Activated CD4-positive, alpha-beta T cell treated with anti-CD3 and anti-CD28 coated beads, Interleukin-2, amount 50 U/mL, for 16 hours (primary cell): Measurements from ENCODE around the gene HOXC10.

Experiments
- DNase-seq: peaks from one replicate; pipeline ENCODE4 v3.0.0-alpha.2; 2020

HOXC10 gene

DNA sequence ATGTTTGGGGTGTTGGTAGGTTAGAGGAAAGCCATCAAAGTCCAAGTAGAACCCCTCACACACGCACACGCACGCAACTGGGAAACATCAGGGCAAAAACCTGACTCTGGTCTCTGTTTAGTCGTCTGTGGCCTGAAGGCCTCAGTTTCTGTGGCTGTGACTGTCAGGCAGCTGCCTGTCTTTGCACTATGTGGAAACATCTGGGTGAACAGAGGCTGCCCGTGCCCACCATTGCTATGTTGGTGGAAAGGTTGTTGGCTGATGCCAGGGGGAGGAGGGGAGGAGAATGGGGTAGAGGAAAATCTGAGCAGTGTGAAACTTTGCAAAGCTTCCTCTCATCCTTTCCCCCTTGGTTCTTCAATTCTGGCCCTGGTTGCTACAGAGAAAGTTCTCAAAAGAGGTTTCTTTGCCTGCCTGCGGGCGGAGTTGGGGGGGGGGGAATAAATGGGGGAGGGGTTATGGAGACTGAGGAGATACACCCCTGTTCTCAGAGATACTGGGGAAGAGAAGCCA lies 7.5 kb downstream of the HOXC10 start:
- DNase-seq: no peak

DNA sequence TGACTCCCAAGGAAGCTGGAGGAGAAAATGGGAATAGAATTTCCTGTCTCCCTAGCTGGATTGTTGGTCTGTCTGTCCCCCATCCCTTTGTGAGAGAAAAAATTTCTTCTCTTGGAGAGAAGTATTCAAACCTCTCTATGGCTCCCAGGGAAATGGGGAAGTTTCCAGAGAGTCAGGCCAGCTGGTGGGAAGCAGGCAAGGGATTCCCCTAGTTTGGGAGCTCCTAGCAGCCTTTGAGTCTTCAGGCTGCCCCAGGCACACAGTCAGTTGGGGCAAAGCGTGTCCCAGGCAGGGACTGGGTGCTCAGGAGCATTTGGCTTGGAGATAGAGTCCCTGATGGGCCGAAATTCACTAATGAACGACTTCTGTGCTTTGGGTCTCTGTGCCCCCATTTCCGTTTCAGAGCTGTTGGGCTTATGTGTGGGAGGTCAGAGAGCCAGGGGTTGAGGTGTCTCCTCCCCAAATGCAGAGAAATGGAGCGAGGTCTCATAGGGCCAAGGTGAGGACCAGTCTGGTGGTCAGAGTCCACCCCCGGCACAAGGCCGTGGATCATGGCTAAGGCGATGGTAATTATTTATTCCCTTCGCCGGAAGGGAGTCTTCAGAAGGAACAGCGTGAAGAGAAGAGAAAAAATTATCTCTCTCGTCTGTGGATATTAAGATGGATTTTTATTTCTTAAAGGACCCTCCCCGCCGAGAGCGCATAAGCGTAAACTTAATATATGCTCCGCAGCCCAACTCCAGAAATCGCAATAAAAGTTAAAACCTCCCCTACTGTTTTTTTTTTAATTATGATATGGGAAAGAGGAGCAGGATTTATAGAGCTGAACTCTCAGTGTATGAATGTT lies 8.4 kb downstream of the HOXC10 start:
- DNase-seq: no peak

DNA sequence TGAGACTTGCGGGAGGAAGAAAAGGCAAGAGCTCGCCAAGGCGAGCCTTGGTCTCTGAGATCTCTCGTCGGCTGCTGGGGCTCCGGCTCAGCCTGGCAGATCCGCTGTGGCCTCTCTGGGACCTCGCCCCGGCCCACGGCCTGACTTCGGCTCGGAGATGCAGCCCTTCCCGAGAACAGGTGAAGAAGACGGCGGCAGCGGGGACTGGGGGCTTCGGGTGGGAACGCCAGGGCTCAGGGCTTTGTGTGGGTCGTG lies 9.0 kb downstream of the HOXC10 start:
- no peak for DNase-seq

DNA sequence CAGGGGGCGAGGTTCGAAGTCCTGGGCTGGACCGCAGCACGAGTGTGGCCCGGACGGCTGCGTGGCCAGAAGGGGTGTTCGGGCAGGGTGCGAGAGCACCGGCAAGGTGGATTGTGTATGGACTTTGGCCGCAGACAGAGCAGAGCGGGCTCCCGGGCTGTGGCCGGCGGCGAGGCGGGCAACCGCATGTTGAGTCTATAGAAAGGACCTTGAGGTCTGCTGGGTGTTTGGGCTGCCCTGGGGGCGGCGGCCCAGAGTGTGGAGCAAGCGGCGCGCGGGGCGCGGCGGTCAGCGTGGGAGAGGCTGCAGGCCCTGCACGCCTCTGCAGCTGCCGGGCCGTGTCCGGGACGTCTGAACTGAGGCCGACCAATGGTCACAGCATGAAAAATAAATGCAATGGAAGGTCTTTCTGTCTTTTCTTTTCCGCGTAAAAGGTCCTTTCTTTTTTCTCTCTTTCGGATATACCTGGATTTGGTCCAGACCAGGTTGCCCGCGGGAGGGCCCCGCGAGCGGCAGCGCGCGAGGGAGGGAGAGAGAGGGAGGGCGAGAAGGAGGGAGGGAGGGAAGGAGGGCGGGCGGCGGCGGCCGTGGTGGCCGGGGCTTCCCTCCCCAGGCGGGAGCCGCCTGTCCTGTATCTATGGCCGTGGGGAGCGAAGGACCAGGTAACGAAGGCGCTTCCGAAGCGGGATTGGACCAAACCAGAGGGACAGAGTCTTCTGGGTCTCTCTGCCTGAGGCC lies 9.5 kb downstream of the HOXC10 start:
- DNase-seq: no peak

DNA sequence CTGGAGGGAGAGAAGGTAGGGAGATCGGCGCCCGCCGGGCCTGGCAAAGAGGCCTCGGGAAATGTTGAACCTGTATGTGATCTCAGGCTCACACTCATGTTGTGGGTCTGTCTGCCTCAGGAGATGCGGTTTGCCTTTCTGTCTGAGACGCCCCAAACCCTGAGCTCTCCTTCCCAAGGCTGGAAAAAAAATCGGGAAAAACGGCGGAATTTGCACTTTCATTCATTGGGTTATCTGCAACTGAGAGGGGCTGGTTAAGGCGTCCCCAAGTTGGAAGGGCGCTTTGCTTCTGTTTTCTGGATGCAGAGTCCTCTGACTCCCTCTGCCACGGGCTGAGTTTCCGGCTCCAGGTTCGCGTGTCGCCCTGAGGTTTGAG lies 10.0 kb downstream of the HOXC10 start:
- DNase-seq: no peak

DNA sequence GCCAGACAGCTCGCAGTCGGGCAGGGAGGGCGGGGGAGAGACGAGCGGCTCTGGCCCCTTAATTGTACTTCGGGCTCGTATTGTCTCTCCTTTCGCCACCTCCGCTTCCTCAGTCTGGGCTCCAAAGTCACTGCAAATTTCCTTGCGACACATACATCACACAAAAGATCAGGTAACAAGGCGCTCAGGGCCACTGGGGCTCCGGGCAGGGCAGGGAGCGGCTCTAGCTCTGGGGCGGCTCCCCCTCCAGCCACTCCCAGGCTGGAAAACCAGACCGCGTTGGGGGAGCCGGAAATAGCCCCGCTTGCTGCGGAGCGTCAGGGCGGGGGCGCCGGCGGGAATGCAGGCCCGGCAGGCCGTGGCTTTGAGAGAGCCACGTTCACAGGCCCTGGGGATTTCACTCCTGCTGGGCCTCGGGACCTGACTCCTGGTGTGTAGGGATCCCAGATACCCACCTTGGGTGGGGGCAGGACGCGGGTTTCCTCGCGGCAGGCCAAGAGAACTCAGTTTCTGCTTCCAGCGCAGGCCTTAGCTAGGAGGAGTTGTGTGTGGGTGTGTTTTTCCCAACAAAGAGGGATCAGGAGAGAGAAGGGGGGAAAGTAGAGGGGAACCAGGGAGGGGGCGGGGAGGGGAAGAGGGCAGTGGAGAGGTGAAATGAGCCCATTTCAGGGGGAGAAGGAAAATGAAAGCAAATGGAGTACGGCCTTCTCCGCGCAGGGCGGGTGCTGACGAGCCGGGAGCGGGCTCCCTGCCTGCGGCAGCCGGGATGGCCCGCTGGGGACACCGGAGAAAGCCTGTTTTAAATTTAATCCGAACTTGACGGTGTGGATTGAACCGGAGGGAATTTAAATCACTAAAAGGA lies 10.7 kb downstream of the HOXC10 start:
- DNase-seq: no peak

DNA sequence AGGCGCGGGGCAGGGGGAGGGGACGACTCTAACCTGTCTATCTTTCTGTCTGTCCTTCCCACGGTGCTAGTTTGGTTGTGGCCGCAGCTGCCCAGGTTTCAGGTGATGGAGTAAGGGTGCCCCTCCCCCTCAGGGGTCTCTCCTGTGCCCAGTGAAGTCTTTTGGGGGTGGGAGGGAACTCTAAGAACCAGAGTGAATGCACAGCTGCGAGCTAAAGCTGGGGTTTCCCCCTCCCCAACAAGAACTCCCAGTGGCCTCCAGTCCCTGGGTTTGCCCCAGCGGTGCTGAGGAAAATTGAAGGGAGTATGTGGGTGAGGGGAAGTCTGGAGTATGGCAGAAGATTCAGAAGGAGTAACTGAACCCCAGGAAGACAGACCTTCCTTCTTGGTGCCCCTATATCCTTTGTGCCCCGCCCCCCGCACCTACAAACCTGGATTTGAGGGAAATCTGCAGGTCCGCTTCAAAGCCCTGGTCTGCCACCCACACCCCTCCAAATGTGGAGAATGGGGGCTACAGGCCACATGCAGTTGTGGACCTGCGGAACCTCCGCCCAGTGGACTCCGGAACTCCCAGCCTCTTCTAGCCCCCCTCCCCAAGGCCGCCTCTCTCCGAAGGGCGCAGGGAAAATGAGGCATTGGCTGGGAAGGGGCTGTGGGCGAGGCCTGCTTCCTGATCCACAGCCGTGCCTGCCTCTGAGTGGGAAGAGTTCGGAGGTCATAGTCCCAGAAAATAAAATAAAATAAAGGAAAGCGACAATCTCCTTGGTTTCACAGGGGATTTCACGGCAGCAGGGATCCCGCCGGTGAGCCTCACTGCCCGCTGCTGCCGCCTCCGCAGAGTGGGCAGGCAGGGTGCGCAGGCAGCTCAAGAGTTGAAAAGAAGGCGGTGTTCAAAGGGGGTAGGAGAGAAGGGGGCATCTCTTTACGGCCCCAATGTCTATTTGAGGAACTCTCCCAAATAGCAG lies 11.6 kb downstream of the HOXC10 start:
- no peak for DNase-seq

DNA sequence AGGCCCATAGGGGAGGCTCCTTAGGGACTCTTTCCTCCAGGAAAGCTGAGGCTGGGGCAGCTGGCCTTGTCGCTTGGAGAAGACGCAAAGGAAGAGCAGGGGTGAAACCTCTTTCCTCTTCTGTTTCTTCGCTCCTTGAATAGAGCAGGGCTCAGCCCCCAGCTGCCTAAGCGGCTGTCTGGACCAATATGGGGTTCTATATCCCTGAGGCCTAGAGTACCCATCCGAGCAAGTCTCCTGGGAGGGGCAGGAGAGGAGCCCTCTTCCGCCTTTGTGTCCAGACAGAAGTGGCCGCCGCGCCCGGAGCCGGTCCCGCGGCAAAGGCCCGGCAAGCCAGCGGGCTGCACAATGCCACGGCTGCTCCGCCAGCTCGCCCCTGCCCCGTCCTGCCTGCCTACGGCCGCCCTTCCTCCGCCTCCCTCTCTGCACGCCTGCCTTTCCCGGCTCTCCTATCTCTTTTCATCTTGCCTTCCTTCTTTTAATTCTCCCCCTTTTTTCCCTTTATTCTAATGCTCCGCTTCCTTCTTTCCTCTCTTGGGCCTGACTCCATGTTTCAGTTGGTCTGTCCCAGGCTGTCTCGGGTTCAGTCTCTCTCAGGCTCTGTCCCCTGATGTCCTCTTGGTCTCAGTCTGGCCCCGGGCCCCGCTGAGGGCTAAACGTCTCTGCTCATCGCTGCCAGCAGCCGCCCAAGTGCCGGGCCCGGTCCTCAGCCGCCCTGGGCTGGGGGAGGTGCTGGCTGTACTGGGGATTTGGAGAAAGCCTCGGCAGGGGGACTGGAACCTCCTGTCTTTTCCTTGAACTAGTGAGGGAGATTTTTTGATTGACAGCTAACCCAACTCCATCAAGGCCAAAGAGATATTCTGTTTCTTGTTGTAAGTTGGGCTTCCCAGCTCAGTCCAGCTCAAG lies 12.5 kb downstream of the HOXC10 start:
- DNase-seq: no peak

DNA sequence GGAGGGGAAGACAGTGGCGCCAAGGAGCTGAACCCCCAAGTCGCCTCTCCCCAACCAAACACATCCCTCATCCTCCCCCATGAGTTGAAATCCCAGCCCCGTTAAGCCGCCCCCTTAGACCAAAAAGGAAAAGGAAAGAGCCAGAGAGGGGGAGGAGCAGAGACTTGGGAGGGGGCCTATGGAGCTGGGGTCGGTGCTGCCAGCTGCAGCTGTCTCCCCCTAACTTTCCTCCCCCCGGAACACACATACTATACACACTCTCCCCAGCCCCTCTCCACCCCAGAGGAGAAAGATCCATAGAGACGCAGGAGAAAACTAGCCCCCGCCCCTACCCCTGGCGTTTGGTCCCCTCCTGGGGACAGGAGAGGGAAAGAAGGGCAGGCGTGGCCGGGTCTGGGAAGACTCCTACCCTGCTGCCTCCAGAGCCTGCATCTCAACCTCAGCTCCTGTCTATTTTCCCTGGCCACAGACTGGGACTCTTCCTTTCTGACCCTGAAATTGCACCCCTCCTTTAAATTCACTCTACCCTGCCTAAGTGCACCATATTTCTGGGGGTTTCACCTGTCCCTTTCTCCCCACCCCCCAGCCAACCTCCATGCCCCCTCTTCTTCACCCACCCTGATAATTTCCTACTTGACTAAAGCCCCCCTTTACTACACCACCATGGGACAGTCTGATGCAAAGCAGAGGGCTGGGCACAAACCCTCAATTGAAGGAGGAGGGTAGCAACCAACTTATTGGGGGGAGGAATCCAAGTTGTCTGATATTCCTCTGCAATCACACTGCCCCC lies 13.4 kb downstream of the HOXC10 start:
- DNase-seq: no peak

DNA sequence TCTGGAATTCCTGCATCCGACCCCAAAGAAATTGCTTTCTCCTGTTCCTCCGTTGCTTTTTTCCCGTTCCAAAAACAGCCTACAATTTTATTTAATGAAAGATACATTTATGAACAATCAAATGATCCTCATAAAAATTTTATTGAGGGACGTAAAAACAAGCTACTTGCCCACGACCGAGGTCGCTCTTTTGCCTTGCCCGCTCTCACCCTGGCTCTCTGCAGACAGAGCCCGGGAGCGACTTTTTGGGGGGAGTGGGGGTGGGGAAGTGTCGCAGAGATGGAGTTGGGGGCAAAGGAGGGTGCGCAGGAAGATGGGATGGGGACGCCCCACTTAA lies 13.9 kb downstream of the HOXC10 start:
- no peak for DNase-seq

DNA sequence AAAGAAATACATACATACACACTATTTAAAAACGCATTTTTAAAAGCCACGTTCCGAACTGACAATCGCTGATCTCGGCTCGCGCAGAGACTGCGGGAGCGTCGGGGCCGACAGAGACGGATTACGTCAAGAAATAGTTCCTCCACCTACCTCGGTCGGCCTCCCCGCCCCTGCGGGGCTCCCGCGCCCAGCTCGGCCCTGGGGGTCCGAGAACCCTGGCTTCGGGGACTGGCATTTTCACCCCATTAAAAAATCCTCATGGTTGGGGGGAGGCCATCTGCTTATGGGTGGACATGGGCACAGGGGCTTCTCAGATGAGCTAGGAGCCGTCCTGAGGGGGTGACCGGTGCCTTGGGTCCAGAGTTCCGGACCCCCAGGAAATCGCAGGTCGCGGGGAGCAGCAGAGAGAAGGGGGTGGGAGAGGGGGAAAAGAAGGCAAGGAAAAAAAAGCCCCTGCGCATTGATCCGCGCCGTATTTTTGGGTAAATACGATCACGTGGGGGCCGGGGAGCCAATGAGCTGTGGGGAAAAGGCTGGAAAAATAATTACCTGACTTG lies 14.7 kb downstream of the HOXC10 start:
- no peak for DNase-seq

DNA sequence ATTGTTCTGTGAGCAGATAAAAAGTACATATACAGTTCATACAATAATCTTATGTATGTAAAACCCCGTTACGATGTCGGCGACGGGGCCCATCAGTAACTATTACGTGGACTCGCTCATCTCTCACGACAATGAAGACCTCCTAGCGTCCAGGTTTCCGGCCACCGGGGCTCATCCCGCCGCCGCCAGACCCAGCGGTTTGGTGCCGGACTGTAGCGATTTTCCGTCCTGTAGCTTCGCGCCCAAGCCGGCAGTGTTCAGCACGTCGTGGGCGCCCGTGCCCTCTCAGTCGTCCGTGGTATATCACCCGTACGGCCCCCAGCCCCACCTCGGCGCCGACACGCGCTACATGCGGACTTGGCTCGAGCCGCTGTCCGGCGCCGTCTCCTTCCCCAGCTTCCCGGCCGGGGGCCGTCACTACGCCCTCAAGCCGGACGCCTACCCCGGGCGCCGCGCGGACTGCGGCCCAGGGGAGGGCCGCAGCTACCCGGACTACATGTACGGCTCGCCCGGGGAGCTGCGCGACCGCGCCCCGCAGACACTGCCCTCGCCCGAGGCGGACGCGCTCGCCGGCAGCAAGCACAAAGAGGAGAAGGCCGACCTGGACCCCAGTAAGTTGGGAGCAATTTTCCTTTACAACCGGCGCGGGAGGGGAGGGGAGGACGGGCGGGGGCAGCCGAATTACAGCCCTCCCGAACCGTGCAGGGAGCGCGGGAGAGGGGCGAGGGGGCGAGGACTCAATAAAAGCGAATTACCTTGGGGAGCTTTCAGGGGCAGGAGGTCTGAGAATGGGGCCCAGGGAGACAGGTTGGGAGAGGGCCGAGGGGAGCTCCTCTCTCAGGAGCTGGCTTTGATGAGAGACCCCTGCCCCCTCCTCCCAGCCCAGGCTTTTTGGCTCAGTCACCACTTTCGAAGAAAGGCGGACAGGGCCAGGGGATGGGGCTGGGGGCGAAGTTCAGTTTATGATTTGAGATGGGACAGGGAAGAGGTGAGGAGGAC lies 15.5 kb downstream of the HOXC10 start, which contains the start of gene HOXC9:
Gene HOXC9 (plus strand): TSS at position 46 of the 999 bp plus-strand sequence. CDS start 28 bp downstream, at position 74.
- DNase-seq: no peak

DNA sequence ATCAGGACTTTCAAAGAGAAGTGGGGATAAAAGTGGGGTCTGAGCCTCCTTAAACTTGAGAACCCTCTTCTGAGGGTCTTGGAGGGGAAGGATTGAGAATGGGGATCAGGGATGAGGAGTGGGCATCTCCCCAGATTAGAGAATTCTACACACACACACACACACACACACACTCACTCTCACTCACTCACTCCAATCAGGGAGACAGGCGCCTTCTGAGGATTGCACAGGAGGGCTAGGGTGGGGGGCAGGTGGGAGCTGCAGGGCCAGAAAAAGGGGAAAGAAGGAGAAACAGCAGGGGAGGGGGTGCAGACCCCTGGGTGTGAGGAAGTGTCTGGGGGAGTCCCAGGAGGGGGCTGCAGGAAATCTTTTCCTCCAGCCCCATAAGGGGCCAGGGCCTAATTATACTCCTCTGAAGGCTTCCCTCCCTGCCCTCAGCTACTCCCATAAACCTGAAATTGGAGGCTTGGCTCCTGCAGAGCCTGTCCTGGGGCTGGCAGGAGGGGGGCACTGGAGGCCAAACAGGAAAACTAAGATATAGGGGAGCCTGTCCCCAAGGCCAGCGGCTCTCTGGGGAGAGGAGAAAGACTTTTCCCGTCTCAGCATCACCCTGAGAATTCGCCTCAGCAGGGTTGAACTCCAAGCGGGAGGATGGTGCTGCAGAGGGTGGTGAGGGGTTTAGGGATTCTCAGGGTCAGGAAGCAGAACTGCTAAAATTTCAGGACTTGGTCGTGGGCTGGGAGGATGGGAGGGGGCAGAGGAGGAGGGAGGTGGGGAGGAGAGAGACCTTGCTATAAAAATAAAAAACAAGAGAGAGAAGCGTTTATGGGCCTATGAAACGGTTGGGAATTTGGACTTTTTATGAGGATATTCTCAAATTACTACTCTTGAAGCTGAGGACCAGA lies 16.6 kb downstream of the HOXC10 start:
- DNase-seq: no peak

DNA sequence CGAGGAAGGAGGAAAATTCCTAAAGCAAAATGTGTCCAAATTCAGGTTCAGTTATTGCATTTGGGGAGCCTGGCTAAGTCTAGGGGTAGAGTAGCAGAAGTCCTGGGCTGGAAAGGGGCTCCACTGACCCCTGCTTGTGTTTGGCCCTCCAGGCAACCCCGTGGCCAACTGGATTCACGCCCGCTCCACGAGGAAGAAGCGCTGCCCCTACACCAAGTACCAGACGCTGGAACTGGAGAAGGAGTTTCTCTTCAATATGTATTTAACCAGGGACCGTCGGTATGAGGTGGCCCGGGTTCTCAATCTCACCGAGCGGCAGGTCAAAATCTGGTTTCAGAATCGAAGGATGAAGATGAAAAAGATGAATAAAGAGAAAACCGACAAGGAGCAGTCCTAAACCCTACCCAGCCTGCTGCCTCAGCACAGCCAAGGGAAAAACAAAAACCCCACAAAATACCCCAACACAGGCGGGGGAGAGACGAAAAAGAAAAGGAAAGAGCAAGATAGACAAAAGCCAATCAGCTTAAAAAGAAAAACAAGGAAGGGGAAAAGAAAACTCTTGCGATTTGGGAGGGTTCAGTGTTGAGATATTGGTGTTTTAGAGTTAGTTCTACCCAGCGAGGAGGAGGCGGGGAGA lies 17.4 kb downstream of the HOXC10 start:
- no peak for DNase-seq

DNA sequence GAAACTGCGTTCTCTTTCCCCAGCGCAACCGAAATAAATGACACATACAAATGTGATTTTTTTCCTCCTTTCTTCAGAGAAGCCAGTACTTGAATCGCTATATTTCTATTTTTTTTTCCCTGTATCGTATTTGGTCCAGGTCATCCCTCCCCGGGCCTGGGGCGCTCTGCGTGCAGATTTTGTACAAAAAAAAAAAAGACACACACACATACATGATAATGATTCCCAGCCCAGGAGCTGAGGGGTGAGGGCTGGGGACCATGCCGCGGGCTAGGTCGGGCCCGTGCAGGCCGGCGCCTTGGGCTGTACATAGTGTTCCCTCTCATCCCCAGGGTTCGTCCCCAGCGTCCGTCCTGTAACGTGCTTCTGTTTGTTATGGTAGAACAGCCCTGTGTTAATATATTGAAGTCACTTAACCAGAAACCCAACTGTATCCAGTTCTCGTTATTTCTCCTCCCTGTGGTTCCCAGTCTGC lies 18.0 kb downstream of the HOXC10 start:
- no peak for DNase-seq

DNA sequence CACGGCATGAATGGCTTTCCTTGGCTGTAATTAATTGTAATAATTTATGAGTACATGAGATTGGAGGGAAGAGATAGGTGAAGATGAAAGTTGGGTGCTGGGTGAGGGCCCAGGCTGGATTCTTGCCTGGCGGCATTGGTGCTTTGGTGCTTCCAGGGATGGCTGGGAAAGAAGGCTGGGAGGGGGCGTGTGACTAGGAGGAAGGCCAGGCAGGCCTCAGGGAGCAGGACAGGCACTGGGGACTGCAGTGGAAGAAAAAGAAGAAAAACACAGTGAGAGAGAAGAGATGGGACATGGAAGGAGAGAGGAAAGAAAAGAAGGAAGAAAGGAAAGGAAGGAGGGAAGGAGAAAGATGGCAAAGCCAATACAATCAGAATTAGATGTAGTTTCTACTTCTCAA lies 18.7 kb downstream of the HOXC10 start:
- no peak for DNase-seq
